ENCODE results near the gene PRKAG2.

Gene PRKAG2

DNA sequence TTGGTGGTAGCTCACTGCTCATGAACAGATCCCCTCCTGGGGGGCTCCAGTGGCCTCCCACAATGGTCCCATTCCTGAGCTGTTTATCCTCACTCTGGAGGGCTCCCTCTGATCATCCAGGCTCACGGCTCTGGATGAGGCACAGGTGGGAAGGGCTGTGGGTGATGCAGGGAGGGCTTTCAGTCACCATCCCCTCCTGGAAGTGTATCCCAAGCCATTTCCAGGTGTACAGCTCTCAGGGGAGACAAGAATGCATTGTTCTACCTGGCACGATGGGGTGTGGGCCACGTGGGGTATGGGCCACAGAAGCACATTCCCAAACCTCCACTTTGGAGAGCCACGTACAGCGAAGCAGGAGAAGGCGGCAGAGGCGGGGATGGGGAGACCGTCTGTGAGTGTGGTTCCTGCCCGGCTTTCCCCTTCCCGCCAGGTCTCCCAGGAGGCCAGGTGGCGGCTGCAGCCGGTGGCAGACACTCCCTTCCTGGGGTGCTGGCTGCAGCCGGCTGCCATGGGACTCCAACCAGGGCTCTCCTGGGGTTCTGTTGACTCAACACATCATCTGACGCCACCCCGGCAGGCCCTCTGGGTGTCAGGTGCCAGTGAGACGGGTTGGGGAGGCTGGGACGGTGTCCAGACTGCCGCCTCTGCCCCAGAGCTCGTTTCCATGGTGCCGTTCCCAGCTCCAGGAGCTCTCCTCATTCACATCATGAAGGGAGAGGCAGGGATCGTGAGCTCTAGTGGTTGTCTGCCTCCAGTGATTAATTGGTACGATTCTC lies 187.5 kb downstream of the PRKAG2 start:
- DNase-seq = no peak

DNA sequence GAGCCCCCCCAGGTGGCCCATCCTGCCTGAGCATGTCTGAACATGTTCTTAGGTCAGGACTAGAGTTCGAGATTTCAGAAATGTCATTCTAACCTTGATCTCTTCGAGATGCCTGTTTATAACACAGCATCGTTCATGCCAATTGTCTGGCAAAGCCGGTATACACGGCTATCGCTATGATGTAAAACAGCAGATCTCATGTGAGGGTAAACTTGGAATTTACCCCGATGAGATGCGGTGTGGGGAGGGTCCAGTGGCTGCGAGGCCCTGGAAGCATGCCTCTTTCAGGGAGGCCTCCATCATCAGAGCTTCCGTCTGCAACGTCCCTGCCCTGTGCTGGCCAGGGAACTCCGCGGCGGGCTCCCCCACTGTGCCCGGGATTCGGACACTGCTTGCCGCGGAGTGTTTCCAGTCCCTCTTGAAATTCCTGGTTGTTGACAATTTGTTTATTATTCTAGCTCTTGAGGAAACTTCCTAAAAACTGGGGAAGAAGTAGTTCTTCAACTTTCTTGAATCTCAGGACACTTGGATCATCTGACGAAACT lies 188.6 kb downstream of the PRKAG2 start:
- DNase-seq = no peak

GRCh38 chr7:151687523-151688235 lies 189.2 kb downstream of the PRKAG2 start:
- DNase-seq = peak; percentile 97

DNA sequence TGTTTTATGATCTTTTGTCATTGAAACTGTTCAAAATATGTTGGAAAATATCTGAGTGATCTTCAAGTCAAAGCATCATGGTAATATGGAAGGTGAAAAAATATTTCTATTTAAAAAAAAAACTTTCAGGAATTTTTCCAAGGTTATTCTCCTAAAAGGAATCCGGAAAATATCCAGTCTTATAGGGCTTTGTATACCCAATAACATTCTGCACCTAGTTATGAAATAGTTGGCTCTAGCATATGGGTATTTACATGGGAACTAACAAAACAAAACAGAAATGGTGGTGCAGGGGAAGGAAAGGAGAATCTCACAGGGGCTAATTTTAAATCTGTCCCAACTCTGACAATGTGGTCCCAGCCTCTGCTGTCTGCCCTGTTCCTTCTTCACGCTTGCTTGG lies 190.1 kb downstream of the PRKAG2 start:
- DNase-seq = peak; percentile 38

- no peak for DNase-seq
Measured at GRCh38 chr7:151686016-151686766, 190.7 kb downstream of the PRKAG2 start.

GRCh38 chr7:151684408-151685175 lies 192.3 kb downstream of the PRKAG2 start:
- DNase-seq = peak; percentile 33

DNA sequence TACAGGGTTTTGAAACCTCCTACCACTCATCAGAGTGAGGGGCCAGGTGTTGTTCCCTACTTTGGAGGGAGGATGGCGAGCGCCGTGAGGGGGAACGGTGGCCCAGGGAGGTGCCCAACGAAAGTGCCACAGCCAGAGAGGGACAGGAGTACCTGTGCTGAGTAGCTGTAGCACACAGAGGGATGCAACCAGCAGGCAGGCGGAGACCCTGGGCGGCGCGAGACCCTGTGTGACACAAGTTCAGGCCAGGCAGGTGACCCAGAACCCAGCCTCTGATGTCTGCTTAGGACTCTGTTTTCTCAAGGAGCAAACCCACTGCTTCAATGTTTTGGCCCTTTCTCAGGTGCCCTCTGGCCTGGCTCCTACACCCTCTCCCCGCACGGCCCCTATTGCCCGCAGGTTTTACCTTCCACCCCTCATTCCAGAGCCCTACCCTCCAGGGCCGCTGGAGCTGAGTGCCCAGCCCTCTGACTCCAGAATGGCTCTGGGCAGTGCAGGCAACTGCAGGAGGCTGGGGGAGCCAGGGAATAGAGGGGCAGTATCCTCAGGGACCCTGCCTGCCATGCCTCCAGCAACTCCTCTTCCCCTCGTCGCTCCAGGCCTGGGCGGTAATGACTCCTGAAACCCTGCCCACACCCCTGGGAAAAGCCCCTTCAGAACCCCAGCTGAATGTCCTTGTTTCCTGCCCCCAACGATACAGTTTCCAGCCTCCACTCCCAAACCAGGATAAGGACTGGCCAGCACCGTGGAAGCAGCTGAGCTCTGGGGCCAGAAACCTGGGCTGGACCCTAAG lies 193.1 kb downstream of the PRKAG2 start:
- DNase-seq = no peak

GRCh38 chr7:151682831-151683614 lies 193.9 kb downstream of the PRKAG2 start:
- DNase-seq = no peak

- no peak for DNase-seq
Measured at GRCh38 chr7:151681726-151682125, 195.2 kb downstream of the PRKAG2 start.

GRCh38 chr7:151680810-151681209 lies 196.1 kb downstream of the PRKAG2 start:
- DNase-seq = peak; percentile 72

- DNase-seq = no peak
Measured at GRCh38 chr7:151679881-151680612, 196.9 kb downstream of the PRKAG2 start.

- no peak for DNase-seq
Measured at GRCh38 chr7:151679071-151679708, 197.7 kb downstream of the PRKAG2 start.

DNA sequence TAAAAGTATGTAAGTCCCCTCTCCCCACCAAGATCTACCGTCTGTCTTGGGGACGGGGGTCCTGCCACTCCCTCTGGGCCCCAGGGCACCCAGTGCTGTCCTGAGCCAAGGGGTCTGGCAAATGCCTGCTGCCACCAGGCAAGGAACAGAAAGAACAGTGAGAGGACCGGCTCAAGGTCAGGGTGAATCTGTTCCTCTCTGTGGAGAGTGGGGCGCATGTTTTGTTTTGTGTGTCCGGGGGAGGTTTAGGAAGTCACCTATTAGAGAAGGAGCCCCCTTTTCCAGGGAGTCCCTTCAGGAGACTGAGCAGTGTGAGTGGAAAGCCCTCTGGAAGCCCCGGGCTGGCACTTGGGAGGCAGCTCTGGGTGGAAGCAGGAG lies 198.7 kb downstream of the PRKAG2 start:
- no peak for DNase-seq

GRCh38 chr7:151677581-151678226 lies 199.2 kb downstream of the PRKAG2 start:
- no peak for DNase-seq

GRCh38 chr7:151676759-151677158 lies 200.2 kb downstream of the PRKAG2 start:
- no peak for DNase-seq

GRCh38 chr7:151675196-151675920 lies 201.6 kb downstream of the PRKAG2 start:
- no peak for DNase-seq

GRCh38 chr7:151674161-151674920 lies 202.6 kb downstream of the PRKAG2 start:
- no peak for DNase-seq

All from fibroblast of skin of scalp (primary cell).